ENCODE results near the gene DPP7.

DNA sequence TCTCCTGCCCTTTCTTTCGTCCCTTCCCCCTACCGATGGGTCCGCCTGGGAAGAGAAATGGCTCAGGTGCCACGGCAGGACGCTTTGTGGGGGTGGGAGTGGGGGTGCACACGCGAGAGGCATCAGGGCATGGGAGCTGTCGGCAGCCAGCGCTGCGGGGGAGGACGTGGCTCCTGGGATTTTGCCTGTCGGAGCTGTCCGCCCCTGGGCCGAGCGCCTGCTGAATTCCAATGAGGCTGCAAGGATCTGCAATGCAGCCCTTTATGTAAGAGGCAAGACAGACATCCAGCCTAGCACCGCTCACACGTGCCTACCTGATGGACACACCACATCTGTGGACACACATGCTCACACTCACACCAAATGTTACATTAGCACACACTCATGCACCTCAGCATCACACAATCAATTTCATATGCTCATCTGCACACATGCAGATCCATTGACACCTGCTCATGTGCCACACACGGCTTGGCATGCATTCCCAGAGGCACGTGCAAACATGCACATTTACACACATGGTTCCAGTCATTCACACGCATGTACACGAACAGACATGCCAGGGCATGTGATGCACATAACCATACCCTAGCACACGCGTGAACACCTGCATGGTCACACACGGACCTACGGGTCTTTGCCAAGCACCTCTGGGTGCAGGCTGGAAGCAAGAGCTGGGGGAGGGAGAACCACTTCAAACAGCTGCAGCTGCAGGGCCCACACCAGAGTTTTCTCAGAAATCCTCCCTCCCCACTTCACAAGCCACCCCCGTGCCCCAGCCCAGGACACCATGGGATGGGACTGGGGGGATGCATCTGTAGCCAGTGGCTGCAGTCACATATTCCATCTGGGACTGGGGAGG, 25.8 kb upstream of the DPP7 start:
- TF ChIP-seq, protein P1, sequence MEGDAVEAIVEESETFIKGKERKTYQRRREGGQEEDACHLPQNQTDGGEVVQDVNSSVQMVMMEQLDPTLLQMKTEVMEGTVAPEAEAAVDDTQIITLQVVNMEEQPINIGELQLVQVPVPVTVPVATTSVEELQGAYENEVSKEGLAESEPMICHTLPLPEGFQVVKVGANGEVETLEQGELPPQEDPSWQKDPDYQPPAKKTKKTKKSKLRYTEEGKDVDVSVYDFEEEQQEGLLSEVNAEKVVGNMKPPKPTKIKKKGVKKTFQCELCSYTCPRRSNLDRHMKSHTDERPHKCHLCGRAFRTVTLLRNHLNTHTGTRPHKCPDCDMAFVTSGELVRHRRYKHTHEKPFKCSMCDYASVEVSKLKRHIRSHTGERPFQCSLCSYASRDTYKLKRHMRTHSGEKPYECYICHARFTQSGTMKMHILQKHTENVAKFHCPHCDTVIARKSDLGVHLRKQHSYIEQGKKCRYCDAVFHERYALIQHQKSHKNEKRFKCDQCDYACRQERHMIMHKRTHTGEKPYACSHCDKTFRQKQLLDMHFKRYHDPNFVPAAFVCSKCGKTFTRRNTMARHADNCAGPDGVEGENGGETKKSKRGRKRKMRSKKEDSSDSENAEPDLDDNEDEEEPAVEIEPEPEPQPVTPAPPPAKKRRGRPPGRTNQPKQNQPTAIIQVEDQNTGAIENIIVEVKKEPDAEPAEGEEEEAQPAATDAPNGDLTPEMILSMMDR (conservative IDR thresholded peaks at IDR 0.05; ENCODE audit: low read length), result no peak
- no peak for TF ChIP-seq EZH2phosphoT487 (IDR thresholded peaks at IDR 0.05; ENCODE audit: borderline replicate concordance, low read depth, low read length)

All from OCI-LY7 (cell line).